ENCODE data around the gene C2CD4C.

- TF ChIP-seq CTCF (IDR thresholded peaks at IDR 0.05; ENCODE audit: low read depth, low read length, poor library complexity, severe bottlenecking) (no peak), EZH2phosphoT487 (IDR thresholded peaks at IDR 0.05; ENCODE audit: borderline replicate concordance, low read length) (no peak)
Observed at GRCh38 chr19:430701-431100, 21.8 kb upstream of the C2CD4C start.
